Cardiac septum (tissue), 1 donor: ENCODE results near the gene FGD5. TPM values are rescaled to one million over a fixed set of nuclear protein-coding genes. Genes with fewer than 3 reads are reported as not detected.
A peak's percentile ranks its signal among the peaks of the same experiment; 100 is the strongest.

Source experiments
- DNase-seq: peaks from one replicate; pipeline ENCODE4 v3.0.0-alpha.2; 2020; ENCODE audit warnings: low spot score
- intact Hi-C: fragments of 100-400 bp; cut with DNase I; formaldehyde crosslinking; loops from one replicate; pipeline ENCODE4 v1.14.0; 2022
- total RNA-seq: library from RNA; stranded (reverse); fragmentation: NEBNext Ultra II Directional; extraction: Animal tissue kit (Norgen Biotek cat#: 25700); gene quantifications from one replicate; pipeline ENCODE4 v1.2.1, GENCODE V29; 2021
- donor health status: DM: no; HTN: no; CAD: no.

The FGD5 gene
- total RNA-seq, 1 donor from 2014 or later = 15.6 TPM

- DNase-seq = peak; percentile 49
- intact Hi-C loops = loop anchor here (10.0 kb wide), 1 partner anchor 283 kb away; no protein-coding TSS in a partner anchor
Observed at GRCh38 chr3:14787630-14788029, 31.1 kb upstream of the FGD5 start.

GRCh38 chr3:14788644-14789043 lies 30.1 kb upstream of the FGD5 start:
- DNase-seq = peak; percentile 57
- intact Hi-C loops = loop anchor here (10.0 kb wide), 1 partner anchor 284 kb away; no protein-coding TSS in a partner anchor

GRCh38 chr3:14789221-14789620 lies 29.5 kb upstream of the FGD5 start:
- DNase-seq = peak; percentile 53
- intact Hi-C loops = loop anchor here (10.0 kb wide), 1 partner anchor 284 kb away; no protein-coding TSS in a partner anchor

- intact Hi-C loops = loop anchor here (2.0 to 10.0 kb wide), 3 partner anchors 73 to 285 kb away; no protein-coding TSS in a partner anchor
- peak; percentile 14 for DNase-seq
Observed at GRCh38 chr3:14789640-14790285, 29.0 kb upstream of the FGD5 start.

GRCh38 chr3:14791343-14791945 lies 27.3 kb upstream of the FGD5 start:
- intact Hi-C loops = loop anchor here (2.0 to 5.0 kb wide), 2 partner anchors 71 to 129 kb away; no protein-coding TSS in a partner anchor
- DNase-seq = peak; percentile 83

GRCh38 chr3:14792691-14793121 lies 26.1 kb upstream of the FGD5 start:
- DNase-seq = peak; percentile 74
- intact Hi-C loops = loop anchor here (2.0 to 5.0 kb wide), 2 partner anchors 18 to 70 kb away; no protein-coding TSS in a partner anchor

- intact Hi-C loops = loop anchor here (2.0 to 5.0 kb wide), 2 partner anchors 18 to 69 kb away; no protein-coding TSS in a partner anchor
- peak; percentile 78 for DNase-seq
Observed at GRCh38 chr3:14793126-14793857, 25.5 kb upstream of the FGD5 start.

- intact Hi-C loops = loop anchor here (2.0 to 5.0 kb wide), 2 partner anchors 17 to 68 kb away; no protein-coding TSS in a partner anchor
- no peak for DNase-seq
Observed at GRCh38 chr3:14793858-14794234, 24.9 kb upstream of the FGD5 start.

- intact Hi-C loops = loop anchor here (5.0 kb wide), 1 partner anchor 68 kb away; no protein-coding TSS in a partner anchor
Observed at GRCh38 chr3:14794435-14794834, 24.3 kb upstream of the FGD5 start.

GRCh38 chr3:14795996-14796395 lies 22.8 kb upstream of the FGD5 start:
- intact Hi-C loops = no loop called here
- peak; percentile 54 for DNase-seq

More at GRCh38 chr3:14794435-14794834, 24.3 kb upstream of the FGD5 start:
- no peak for DNase-seq

GRCh38 chr3:14796403-14797077 lies 22.2 kb upstream of the FGD5 start:
- intact Hi-C loops = no loop called here
- peak; percentile 63 for DNase-seq

- DNase-seq = peak; percentile 66
- intact Hi-C loops = no loop called here
Observed at GRCh38 chr3:14797731-14798130, 21.0 kb upstream of the FGD5 start.

- intact Hi-C loops = no loop called here
- peak; percentile 71 for DNase-seq
Observed at GRCh38 chr3:14798231-14798630, 20.5 kb upstream of the FGD5 start.

- no peak for DNase-seq
- intact Hi-C loops = no loop called here
Observed at GRCh38 chr3:14799146-14799545, 19.6 kb upstream of the FGD5 start.

GRCh38 chr3:14801031-14801430 lies 17.7 kb upstream of the FGD5 start:
- DNase-seq = peak; percentile 72
- intact Hi-C loops = no loop called here

- intact Hi-C loops = no loop called here
- peak; percentile 69 for DNase-seq
Observed at GRCh38 chr3:14801668-14802380, 16.9 kb upstream of the FGD5 start.

GRCh38 chr3:14802381-14802731 lies 16.4 kb upstream of the FGD5 start:
- DNase-seq = peak; percentile 71
- intact Hi-C loops = no loop called here

- DNase-seq = peak; percentile 70
- intact Hi-C loops = no loop called here
Observed at GRCh38 chr3:14803101-14803980, 15.4 kb upstream of the FGD5 start.
